ENCODE data around the gene RHOF.
"Not testable (repeated sequence)": the region's sequence is repeated elsewhere in the genome, so short reads cannot be mapped to it uniquely, and the experiment has no call there.

Gene RHOF

DNA sequence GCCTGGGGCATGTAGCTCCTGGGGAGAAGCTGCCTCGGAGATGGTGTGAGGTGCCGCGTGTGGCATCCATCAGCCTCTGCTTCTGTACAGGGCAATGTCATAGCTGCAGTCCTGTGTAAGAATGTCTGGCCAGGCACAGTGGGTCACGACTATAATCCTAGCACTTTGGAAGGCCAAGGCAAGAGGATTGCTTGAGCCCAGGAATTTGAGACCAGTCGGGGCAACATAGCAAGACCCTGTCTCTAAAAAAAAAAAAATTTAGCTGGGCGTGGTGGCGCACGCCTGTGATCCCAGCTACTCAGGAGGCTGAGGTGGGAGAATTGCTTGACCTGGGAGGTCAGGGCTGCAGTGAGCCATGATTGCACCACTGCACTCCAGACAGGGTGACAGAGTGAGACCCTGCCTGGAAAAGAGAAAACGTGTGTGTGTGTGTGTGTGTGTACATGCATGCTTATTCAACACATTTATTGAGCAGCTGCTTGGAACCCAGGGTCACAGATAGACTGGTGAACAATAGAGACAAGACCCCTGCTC, 24.1 kb downstream of the RHOF start:
- TF ChIP-seq POU2F2 (IDR thresholded peaks at IDR 0.05; ENCODE audit: low read depth, low read length) (no peak), POLR2A (IDR thresholded peaks at IDR 0.05; ENCODE audit: low read depth, low read length) (no peak)
- DNase-seq (ENCODE audit: insufficient read length, low spot score) (no peak), FAIRE-seq (no peak)

DNA sequence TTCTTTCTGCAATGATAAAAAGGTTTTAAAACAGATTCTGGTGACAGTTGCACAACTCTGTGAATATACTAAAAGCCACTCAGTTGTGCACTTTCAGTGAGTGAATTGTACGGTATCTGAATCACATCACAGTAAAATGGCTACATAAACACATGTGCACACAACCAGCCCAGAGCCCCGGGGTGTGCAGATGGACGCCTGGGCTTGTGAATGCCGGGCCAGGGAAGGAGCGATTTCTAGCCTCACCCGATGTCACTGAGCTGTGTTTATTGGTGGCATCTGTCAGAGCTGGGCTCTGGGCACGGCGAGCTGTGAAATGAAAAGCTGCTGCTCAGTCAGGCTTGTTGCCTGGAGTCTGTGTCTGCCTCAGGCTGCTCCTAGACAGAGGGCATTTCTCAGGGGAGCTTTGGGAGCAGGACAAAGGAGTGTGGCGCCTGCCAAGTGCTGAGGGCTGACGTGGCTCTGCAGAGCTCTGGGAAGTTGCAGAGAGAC, 25.9 kb downstream of the RHOF start:
- DNase-seq (ENCODE audit: insufficient read length, low spot score): no peak
- TF ChIP-seq PAX5 (IDR thresholded peaks at IDR 0.05; ENCODE audit: insufficient read depth, low read length, severe bottlenecking) (no peak), POLR2A (IDR thresholded peaks at IDR 0.05; ENCODE audit: low read depth, low read length) (no peak), TAF1 (IDR thresholded peaks at IDR 0.05; ENCODE audit: low read depth, low read length) (no peak), POLR2AphosphoS5 (IDR thresholded peaks at IDR 0.05; ENCODE audit: low read depth, low read length) (no peak), SPI1 (IDR thresholded peaks at IDR 0.05; ENCODE audit: low read depth, low read length) (no peak), POU2F2 (IDR thresholded peaks at IDR 0.05; ENCODE audit: low read depth, low read length) (no peak)
- FAIRE-seq: no peak

DNA sequence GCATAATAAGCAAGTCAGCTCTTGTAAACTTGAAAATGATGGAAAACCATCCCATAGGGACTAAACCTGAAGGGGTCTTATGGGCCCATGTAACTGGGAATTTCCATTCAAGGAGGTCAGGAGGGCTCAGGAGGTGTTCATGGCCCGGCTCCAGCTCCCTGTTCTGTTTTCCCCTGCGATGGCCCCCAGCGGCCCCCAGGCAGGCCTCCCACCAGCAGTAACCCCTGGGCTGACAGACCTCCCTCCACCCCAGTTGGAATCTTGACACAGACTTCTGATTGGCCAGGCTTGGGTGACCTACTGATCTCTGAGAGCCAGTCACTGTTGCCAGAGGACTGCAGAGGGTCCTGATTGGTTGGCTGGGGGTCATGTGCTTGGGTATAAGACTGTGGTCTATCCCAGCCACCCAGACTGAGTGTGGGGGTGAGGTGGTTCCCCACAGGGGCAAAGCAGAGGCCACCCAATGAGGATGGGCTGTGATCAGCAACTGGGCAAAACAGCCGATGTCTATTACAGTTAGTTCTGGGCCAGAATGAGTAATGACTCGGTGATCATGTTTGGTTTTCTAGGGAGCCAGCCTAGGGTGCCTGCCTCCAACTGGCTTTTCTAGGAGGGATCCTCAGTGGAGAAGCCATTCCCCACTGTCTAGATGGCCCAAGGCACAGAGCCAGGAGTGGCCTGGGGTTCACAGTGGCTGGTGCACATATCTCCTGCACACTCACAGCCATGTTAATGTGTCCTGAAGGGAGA, 27.0 kb downstream of the RHOF start:
- no peak for TF ChIP-seq POU2F2 (IDR thresholded peaks at IDR 0.05; ENCODE audit: low read depth, low read length)
- TF ChIP-seq POLR2A (IDR thresholded peaks at IDR 0.05; ENCODE audit: low read depth, low read length): no peak
- TF ChIP-seq POLR2AphosphoS5 (IDR thresholded peaks at IDR 0.05; ENCODE audit: low read depth, low read length): no peak
- no peak for TF ChIP-seq PAX5 (IDR thresholded peaks at IDR 0.05; ENCODE audit: insufficient read depth, low read length, severe bottlenecking)
- TF ChIP-seq SPI1 (IDR thresholded peaks at IDR 0.05; ENCODE audit: low read depth, low read length): no peak
- TF ChIP-seq TAF1 (IDR thresholded peaks at IDR 0.05; ENCODE audit: low read depth, low read length): no peak
- no peak for DNase-seq (ENCODE audit: insufficient read length, low spot score)
- FAIRE-seq: no peak

DNA sequence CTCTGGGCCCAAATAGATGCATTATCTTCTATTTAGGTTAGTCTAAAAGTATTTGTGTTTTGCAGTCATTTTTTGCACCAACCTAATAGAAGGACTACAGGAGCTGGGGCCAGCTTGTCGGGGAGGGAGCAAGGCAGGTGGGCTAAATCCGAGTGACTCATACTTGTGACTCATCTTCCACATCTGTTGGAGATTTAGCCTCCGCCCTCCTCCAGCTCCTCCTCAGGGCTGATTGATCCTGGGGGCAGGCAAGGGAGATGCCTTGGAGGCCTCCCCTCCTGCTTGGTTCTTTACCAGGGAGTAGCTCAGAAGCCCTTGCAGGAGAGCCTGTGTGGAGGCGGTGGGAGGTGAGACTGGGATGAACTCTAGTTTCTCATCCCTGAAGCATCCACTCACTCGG, 27.9 kb downstream of the RHOF start:
- TF ChIP-seq POLR2A (IDR thresholded peaks at IDR 0.05; ENCODE audit: low read depth, low read length) (no peak), PAX5 (IDR thresholded peaks at IDR 0.05; ENCODE audit: insufficient read depth, low read length, severe bottlenecking) (no peak), POU2F2 (IDR thresholded peaks at IDR 0.05; ENCODE audit: low read depth, low read length) (no peak), SPI1 (IDR thresholded peaks at IDR 0.05; ENCODE audit: low read depth, low read length) (no peak)
- FAIRE-seq: no peak
- DNase-seq (ENCODE audit: insufficient read length, low spot score): no peak

DNA sequence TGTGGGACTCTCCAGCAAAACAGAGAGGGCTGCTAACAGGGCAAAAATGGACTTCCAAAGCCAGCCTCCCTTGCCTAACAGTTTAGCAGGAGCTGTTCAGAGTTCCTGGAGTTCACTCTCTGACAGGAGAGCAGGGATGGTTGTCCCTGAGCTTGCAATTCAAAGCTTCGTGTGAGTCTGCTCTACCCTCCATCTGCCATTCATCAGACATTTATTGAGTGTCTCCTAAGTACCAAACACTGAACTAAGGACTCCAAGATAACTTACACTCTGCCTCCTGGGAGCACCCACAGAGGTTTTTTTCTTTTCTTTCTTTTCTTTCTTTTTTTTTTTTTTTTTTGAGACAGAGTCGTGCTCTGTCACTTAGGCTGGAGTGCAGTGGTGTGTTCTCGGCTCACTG, 28.7 kb downstream of the RHOF start:
- FAIRE-seq (no peak), DNase-seq (ENCODE audit: insufficient read length, low spot score) (no peak)
- TF ChIP-seq POU2F2 (IDR thresholded peaks at IDR 0.05; ENCODE audit: low read depth, low read length): no peak
- TF ChIP-seq POLR2A (IDR thresholded peaks at IDR 0.05; ENCODE audit: low read depth, low read length): no peak
- TF ChIP-seq PAX5 (IDR thresholded peaks at IDR 0.05; ENCODE audit: insufficient read depth, low read length, severe bottlenecking): no peak
- no peak for TF ChIP-seq SPI1 (IDR thresholded peaks at IDR 0.05; ENCODE audit: low read depth, low read length)

DNA sequence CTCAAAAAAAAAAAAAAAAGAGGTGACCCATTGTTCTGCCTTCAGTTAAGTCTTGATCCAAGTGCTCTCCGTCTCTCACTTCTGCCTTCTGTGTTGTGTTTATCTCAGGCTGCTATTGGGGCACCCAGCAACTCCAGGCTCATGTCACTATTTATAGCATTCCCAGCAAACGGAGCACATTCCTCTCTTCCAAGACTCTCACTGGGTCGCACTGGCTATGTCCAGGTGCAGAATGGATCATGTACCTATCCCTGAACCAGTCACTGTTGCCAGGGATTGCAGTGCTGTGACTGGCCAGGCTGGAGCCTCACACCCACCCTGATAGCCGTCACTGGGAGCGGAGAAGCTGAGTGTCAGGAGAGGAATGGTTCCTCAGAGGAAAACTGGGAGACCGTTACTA, 31.2 kb downstream of the RHOF start:
- DNase-seq (ENCODE audit: insufficient read length, low spot score) (no peak), FAIRE-seq (no peak)
- no peak for TF ChIP-seq POLR2AphosphoS5 (IDR thresholded peaks at IDR 0.05; ENCODE audit: low read depth, low read length)
- no peak for TF ChIP-seq SPI1 (IDR thresholded peaks at IDR 0.05; ENCODE audit: low read depth, low read length)
- no peak for TF ChIP-seq POLR2A (IDR thresholded peaks at IDR 0.05; ENCODE audit: low read depth, low read length)
- TF ChIP-seq TAF1 (IDR thresholded peaks at IDR 0.05; ENCODE audit: low read depth, low read length): no peak
- no peak for TF ChIP-seq POU2F2 (IDR thresholded peaks at IDR 0.05; ENCODE audit: low read depth, low read length)
- TF ChIP-seq PAX5 (IDR thresholded peaks at IDR 0.05; ENCODE audit: insufficient read depth, low read length, severe bottlenecking): no peak

DNA sequence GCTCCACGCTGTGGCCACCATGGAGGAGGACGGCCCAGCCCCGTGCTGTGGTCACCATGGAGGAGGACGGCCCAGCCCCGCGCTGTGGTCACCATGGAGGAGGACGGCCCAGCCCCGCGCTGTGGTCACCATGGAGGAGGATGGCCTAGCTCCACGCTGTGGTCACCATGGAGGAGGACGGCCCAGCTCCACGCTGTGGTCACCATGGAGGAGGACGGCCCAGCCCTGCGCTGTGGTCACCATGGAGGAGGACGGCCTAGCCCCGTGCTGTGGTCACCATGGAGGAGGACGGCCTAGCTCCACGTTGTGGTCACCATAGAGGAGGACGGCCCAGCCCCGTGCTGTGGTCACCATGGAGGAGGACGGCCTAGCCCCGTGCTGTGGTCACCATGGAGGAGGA, 35.0 kb downstream of the RHOF start:
- FAIRE-seq: peak; percentile 54
- not testable (repeated sequence) for DNase-seq (ENCODE audit: insufficient read length, low spot score)

DNA sequence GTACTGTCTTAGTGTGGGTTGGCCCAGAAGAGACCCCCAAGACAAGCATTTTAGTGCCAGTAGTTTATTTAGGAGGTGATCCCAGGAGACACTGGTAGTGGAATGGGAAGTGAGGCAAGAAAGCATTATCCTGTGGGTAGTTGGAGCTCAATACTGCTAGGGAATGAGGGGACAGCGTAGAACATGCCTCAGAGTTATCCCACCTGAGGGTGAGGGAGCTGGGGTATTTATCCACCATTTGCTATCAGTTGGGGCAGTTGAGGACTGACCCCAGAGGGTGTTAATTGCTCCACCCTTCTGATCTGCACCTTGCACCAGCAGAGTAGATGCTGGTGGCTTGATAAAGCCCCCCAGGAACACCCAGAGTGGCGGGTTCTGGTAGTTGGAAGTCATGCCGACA, 37.9 kb downstream of the RHOF start:
- DNase-seq (ENCODE audit: insufficient read length, low spot score) (no peak), FAIRE-seq (no peak)
- no peak for TF ChIP-seq POLR2A (IDR thresholded peaks at IDR 0.05; ENCODE audit: low read depth, low read length)

DNA sequence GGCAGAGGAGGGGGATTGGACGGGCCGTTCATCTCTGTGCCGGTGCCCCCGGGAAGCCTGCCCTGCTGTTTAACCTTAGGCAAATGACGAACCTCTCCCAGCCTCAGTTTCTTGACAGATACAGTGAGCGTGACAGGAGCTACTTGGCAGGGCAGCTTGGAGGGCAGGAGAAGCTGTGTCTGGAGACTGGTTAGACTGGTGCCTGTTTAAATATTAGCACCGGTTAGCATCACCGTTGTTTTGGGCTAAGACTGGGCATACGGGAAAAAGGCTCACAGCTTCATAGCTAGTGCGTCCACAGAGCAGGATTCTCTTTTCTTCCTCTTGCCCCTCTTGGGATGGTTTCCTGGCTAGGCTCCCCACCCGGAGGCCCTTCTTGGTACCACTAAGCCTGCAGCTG, 38.7 kb downstream of the RHOF start:
- TF ChIP-seq POLR2A (IDR thresholded peaks at IDR 0.05; ENCODE audit: low read depth, low read length) (no peak), POLR2AphosphoS5 (IDR thresholded peaks at IDR 0.05; ENCODE audit: low read depth, low read length) (no peak), PAX5 (IDR thresholded peaks at IDR 0.05; ENCODE audit: insufficient read depth, low read length, severe bottlenecking) (no peak), TAF1 (IDR thresholded peaks at IDR 0.05; ENCODE audit: low read depth, low read length) (no peak), SPI1 (IDR thresholded peaks at IDR 0.05; ENCODE audit: low read depth, low read length) (no peak), POU2F2 (IDR thresholded peaks at IDR 0.05; ENCODE audit: low read depth, low read length) (no peak)
- no peak for FAIRE-seq

DNA sequence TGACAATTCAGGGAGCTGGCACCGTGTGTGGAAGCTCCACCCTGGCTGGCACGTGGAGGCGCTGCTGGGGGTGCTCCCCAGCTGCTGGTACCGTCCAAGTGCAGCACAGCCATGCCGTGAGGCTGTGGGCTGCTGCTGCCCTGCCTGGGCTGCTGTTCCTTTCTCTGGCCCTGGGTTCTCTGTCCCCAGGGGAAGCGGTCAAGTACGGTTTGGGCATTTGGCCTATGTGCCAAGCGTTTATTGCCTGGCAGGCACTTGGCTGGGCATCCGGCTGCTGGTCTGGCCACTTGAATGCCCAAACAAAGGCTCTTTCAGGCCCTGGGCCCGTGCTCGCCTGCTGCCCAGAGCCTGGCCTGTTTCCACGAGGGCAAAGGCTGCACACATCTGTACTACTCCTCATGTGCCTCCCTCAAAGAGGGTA, 39.6 kb downstream of the RHOF start:
- no peak for TF ChIP-seq POU2F2 (IDR thresholded peaks at IDR 0.05; ENCODE audit: low read depth, low read length)
- TF ChIP-seq POLR2AphosphoS5 (IDR thresholded peaks at IDR 0.05; ENCODE audit: low read depth, low read length): no peak
- no peak for TF ChIP-seq SPI1 (IDR thresholded peaks at IDR 0.05; ENCODE audit: low read depth, low read length)
- no peak for TF ChIP-seq TAF1 (IDR thresholded peaks at IDR 0.05; ENCODE audit: low read depth, low read length)
- TF ChIP-seq PAX5 (IDR thresholded peaks at IDR 0.05; ENCODE audit: insufficient read depth, low read length, severe bottlenecking): no peak
- TF ChIP-seq POLR2A (IDR thresholded peaks at IDR 0.05; ENCODE audit: low read depth, low read length): no peak
- no peak for DNase-seq (ENCODE audit: insufficient read length, low spot score)
- no peak for FAIRE-seq

More for the DNA sequence above, 38.7 kb downstream of the RHOF start:
- DNase-seq (ENCODE audit: insufficient read length, low spot score): no peak
